Stimulated activated CD8-positive, alpha-beta memory T cell treated with anti-CD3 and anti-CD28 coated beads, Interleukin-2, amount 100 ng/mL, for 1 hour (primary cell): ENCODE results near the gene SH3PXD2A.

Experiments used
- DNase-seq, 2 donors: peaks; one replicate each; pipeline ENCODE4 v3.0.0-alpha.2; 2020; ENCODE audit warnings: low read depth in 2 of 2

SH3PXD2A gene

GRCh38 chr10:103812432-103812831 is 42.9 kb downstream of the SH3PXD2A start:
- no peak for DNase-seq

- no peak for DNase-seq
Observed at GRCh38 chr10:103812004-103812403, 43.4 kb downstream of the SH3PXD2A start.

GRCh38 chr10:103811463-103811862 is 43.9 kb downstream of the SH3PXD2A start:
- no peak for DNase-seq

GRCh38 chr10:103808780-103809179 is 46.6 kb downstream of the SH3PXD2A start:
- no peak for DNase-seq

- DNase-seq, result no peak
Observed at GRCh38 chr10:103807996-103808395, 47.4 kb downstream of the SH3PXD2A start.

- no peak for DNase-seq
Observed at GRCh38 chr10:103806395-103807187, 48.8 kb downstream of the SH3PXD2A start.

- DNase-seq, result no peak
Observed at GRCh38 chr10:103805781-103806180, 49.6 kb downstream of the SH3PXD2A start.

- no peak for DNase-seq
Observed at GRCh38 chr10:103804871-103805270, 50.5 kb downstream of the SH3PXD2A start.

GRCh38 chr10:103803941-103804340 is 51.4 kb downstream of the SH3PXD2A start:
- no peak for DNase-seq

- DNase-seq, result no peak
Observed at GRCh38 chr10:103802637-103803353, 52.6 kb downstream of the SH3PXD2A start.

- DNase-seq, result no peak
Observed at GRCh38 chr10:103802081-103802480, 53.3 kb downstream of the SH3PXD2A start.

GRCh38 chr10:103800789-103801540 is 54.4 kb downstream of the SH3PXD2A start:
- DNase-seq, result peak; percentile 5 to 17

GRCh38 chr10:103800089-103800488 is 55.3 kb downstream of the SH3PXD2A start:
- no peak for DNase-seq

GRCh38 chr10:103799341-103799740 is 56.0 kb downstream of the SH3PXD2A start:
- DNase-seq, result no peak

GRCh38 chr10:103798511-103798910 is 56.9 kb downstream of the SH3PXD2A start:
- DNase-seq, result no peak

- no peak for DNase-seq
Observed at GRCh38 chr10:103797857-103798256, 57.5 kb downstream of the SH3PXD2A start.

GRCh38 chr10:103795634-103796270 is 59.6 kb downstream of the SH3PXD2A start:
- DNase-seq, result no peak

- DNase-seq, result no peak
Observed at GRCh38 chr10:103794996-103795395, 60.4 kb downstream of the SH3PXD2A start.

GRCh38 chr10:103793920-103794883 is 61.2 kb downstream of the SH3PXD2A start:
- no peak for DNase-seq

GRCh38 chr10:103793429-103793828 is 61.9 kb downstream of the SH3PXD2A start:
- DNase-seq, result no peak

- DNase-seq, result no peak
Observed at GRCh38 chr10:103792547-103792946, 62.8 kb downstream of the SH3PXD2A start.
